GM18508 (cell line): Measurements from ENCODE around the gene KIRREL1.

Experiments
- ATAC-seq: cut with Tn5 transposase; IDR thresholded peaks from one replicate; pipeline ENCODE4 v1.9.1; 2021; ENCODE audit warnings: moderate number of reproducible peaks; ENCODE audit not compliant: insufficient read depth, unreplicated experiment

The KIRREL1 gene

GRCh38 chr1:157971769-157972168 lies 21.7 kb upstream of the KIRREL1 start:
- ATAC-seq, result no peak

GRCh38 chr1:157975228-157975950 lies 18.1 kb upstream of the KIRREL1 start:
- no peak for ATAC-seq

- no peak for ATAC-seq
Measured at GRCh38 chr1:157976888-157977287, 16.6 kb upstream of the KIRREL1 start.

GRCh38 chr1:157978586-157979403 lies 14.7 kb upstream of the KIRREL1 start:
- ATAC-seq, result no peak

DNA sequence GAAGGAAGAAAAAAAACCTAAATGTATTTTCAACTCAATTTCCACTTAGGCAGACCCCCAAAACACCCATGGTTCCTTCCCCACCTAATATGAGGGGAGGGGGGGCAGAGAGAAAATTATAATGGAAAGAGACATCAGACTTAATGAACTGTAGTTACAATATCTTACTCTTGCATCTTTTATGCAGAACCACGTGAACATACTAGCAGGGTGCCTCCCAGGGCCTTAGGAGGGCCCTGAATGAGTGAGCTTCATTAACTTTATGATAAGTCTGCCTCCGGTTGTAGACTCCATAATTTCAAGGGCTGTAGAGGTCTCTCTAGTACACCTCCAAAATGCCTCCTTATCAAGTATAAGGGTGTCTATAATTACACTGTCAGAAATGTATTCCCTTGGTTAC lies 11.3 kb upstream of the KIRREL1 start:
- ATAC-seq, result no peak

DNA sequence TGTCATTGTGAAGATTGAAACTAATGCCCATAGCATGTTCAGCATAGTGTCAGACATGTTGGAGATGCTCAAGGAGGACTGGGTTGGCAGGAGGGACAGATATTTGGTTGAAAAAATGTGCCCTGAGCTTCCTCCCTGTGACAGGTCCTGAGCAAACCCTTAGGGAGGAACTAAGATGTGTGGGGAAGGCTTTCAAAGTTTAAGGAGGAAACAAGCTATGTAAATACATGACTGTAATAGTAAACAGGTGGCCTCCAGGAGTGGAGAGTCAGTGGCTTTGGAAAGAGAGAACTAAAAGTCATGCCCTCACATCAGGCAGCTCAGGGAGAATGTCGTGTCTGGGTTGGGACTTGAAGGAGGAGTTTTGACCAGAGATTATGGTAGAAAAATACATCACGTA lies 9.7 kb upstream of the KIRREL1 start:
- ATAC-seq, result no peak

- ATAC-seq, result no peak
Measured at GRCh38 chr1:157984469-157984868, 9.0 kb upstream of the KIRREL1 start.

DNA sequence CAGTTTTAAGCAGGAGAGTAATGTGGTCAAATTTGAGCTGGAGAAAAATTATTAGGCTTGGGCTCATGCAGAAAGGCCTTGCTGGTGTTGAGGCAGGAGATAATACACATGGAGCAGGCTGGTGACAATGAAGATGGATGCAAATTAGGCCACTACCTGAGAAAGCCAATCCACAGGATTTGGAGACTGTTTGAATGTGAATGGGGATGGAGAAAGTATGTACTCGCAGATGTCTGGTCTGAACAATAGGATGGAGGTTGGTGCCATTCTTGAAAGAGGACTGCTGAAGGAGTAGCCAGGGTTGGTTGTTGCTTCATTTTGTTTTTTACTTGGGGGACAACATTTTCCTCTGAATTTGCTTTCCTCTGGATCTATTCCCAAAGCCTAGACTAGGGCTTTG lies 8.0 kb upstream of the KIRREL1 start:
- ATAC-seq, result no peak

- ATAC-seq, result no peak
Measured at GRCh38 chr1:157988002-157988401, 5.4 kb upstream of the KIRREL1 start.

DNA sequence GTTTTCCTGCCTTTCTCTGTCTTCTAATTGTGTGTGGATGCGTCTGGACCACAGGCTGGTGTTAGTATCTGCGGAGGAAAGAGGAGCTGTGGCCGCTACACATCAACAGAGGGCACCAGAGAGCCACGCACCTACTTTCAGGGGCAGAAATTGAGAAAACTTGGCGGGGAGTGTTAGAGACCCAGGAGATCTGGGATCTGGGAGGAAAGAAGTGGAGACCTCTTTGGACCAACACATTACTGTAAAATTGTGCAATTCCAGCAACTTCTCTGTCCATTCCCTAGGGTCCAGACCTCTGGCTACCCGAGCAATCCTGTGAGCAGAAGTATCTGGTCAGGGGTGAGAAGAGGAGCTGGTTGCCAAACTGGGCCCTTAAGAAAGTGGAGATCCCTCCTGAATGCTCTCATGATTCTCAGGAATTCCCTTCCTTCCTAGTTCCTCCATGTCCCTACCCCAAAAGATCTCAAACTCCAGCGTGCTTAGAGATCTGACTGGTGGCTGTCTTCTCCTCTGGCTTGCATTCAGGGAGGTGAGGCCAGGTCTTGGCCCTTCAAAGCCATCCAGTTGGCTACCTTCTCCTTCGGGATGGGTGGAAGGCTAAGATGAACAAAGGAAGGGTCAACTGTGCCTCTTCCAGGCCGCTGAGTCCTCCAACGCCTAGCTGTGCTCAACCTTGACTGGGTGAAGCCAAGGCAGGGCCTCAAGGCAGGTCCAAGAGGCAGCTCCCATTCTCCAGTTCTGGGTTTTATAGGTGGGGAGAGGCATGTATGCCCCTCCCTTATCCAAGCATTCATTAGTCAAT lies 1.2 kb upstream of the KIRREL1 start:
- ATAC-seq, result no peak

DNA sequence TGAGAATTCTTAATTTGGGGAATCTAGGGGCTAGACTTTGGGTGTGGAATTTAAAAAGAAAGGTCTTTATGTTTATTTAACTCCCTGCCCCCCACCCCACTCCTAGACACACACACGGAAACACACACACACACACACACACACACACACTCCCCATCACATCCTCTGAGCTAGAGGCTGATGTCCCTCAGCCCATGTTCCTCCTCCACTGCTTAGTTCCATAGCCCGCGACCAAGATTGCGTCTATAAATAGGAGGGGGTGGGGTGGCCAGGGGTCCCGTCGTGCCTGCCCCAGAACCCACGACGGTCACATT lies 655 bp upstream of the KIRREL1 start:
- no peak for ATAC-seq

- no peak for ATAC-seq
Measured at GRCh38 chr1:157993918-157994605, 617 bp downstream of the KIRREL1 start.

- no peak for ATAC-seq
Measured at GRCh38 chr1:157994704-157995582, 1.5 kb downstream of the KIRREL1 start.

DNA sequence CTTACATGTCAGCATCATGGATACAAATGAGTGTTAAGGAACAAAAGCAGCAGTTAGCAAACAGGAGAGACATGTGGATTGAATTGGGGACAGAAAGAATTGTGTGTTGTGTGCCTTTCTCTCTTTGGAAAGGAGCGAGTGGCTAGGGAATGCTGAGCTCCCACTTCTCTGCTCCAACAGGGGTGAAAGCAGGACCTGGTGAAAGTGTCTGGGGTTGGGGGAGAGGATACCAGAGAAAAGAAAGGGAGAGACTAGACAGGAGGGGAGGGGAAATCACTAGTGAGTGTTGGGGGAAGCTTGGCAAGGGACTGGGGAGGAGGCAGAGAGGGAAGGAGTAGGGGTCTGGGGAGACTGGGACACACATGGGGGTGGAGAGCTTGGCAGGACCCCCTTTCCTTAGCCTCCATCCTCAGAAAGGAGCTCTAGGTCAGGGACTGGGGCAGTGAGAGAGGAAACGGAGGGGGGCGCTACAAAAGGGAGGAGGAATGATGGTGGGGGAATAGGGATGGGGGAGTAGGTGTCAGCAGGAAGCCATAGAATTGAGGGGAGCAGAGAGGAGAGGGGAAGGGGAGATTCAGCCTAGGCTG lies 2.2 kb downstream of the KIRREL1 start:
- ATAC-seq, result no peak

DNA sequence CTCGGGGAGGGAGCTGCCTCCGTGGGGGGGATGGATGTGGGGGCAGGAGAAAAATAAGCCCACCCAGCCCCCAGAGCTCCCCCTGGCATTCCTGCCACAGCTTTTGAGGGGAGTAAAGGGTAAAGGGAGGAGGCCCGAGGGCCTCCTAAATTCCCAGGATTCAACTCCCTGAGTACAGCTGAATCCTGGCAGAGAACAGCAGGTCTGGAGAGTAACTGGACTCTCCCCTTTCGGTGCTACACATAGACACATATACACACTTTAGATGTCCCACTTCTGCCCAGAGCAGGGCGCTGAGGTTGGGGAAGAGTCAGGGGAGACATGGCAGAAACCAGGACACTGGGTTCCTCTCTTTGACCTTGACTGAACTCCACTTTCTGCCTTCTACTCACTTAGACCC lies 3.0 kb downstream of the KIRREL1 start:
- no peak for ATAC-seq

GRCh38 chr1:158000507-158000906 lies 7.1 kb downstream of the KIRREL1 start:
- ATAC-seq, result no peak

GRCh38 chr1:158002022-158002630 lies 8.7 kb downstream of the KIRREL1 start:
- no peak for ATAC-seq

- ATAC-seq, result no peak
Measured at GRCh38 chr1:158002631-158003405, 9.4 kb downstream of the KIRREL1 start.
